GM21619 (cell line): Measurements from ENCODE around the gene PDIA6.
"Not testable (repeated sequence)": the region's sequence is repeated elsewhere in the genome, so short reads cannot be mapped to it uniquely, and the experiment has no call there.

Experiments
- ATAC-seq: cut with Tn5 transposase; IDR thresholded peaks from one replicate; pipeline ENCODE4 v1.9.1; 2021; ENCODE audit not compliant: unreplicated experiment

PDIA6 gene

GRCh38 chr2:10833021-10833420 is 20.4 kb upstream of the PDIA6 start:
- no peak for ATAC-seq

- ATAC-seq: peak; percentile 73
Measured at GRCh38 chr2:10832203-10832936, 19.8 kb upstream of the PDIA6 start.

GRCh38 chr2:10831400-10831985 is 18.9 kb upstream of the PDIA6 start:
- no peak for ATAC-seq

GRCh38 chr2:10830641-10831399 is 18.2 kb upstream of the PDIA6 start:
- no peak for ATAC-seq

- ATAC-seq: no peak
Measured at GRCh38 chr2:10830203-10830602, 17.6 kb upstream of the PDIA6 start.

- ATAC-seq: no peak
Measured at GRCh38 chr2:10829299-10829698, 16.7 kb upstream of the PDIA6 start.

- ATAC-seq: no peak
Measured at GRCh38 chr2:10828346-10828745, 15.8 kb upstream of the PDIA6 start.

GRCh38 chr2:10826625-10827024 is 14.0 kb upstream of the PDIA6 start:
- ATAC-seq: no peak

GRCh38 chr2:10826026-10826425 is 13.4 kb upstream of the PDIA6 start:
- no peak for ATAC-seq

GRCh38 chr2:10824191-10824590 is 11.6 kb upstream of the PDIA6 start:
- no peak for ATAC-seq

GRCh38 chr2:10820978-10821695 is 8.6 kb upstream of the PDIA6 start:
- ATAC-seq: no peak

GRCh38 chr2:10820562-10820961 is 8.0 kb upstream of the PDIA6 start:
- ATAC-seq: no peak

GRCh38 chr2:10819714-10820314 is 7.2 kb upstream of the PDIA6 start:
- no peak for ATAC-seq

GRCh38 chr2:10818984-10819383 is 6.4 kb upstream of the PDIA6 start:
- no peak for ATAC-seq

GRCh38 chr2:10818305-10818704 is 5.7 kb upstream of the PDIA6 start:
- not testable (repeated sequence) for ATAC-seq

- no peak for ATAC-seq
Measured at GRCh38 chr2:10817413-10817812, 4.8 kb upstream of the PDIA6 start.

- no peak for ATAC-seq
Measured at GRCh38 chr2:10814571-10815331, 2.2 kb upstream of the PDIA6 start.

- ATAC-seq: no peak
Measured at GRCh38 chr2:10814142-10814541, 1.6 kb upstream of the PDIA6 start.

GRCh38 chr2:10813163-10814138 is 866 bp upstream of the PDIA6 start:
- ATAC-seq: not testable (repeated sequence)
